OCI-LY3 (cell line): ENCODE results near the gene RPS6KA2.

Source experiments
- H2AFZ ChIP-seq: fragments of 200-600, 300-600 bp; shearing (Covaris generic); 2 replicates; pipeline ENCODE4 v1.6.0; 2014; ENCODE audit warnings: antibody characterized with exemption, low read depth, low read length
- H3K27ac ChIP-seq: fragments of 200-600, 300-600 bp; sonication (generic); 2 replicates; pipeline ENCODE4 v1.5.1; 2014; ENCODE audit warnings: mild to moderate bottlenecking, low read length, moderate library complexity, mixed read lengths
- H3K27me3 ChIP-seq: fragments of 200-600, 300-600 bp; sonication (generic); 2 replicates; pipeline ENCODE4 v1.6.1; 2014; ENCODE audit warnings: low read depth, low read length, mixed read lengths
- H3K36me3 ChIP-seq: fragments of 200-600, 300-600 bp; sonication (generic); replicated peaks from 2 replicates; pipeline ENCODE3; 2014; ENCODE audit warnings: low read depth, low read length, mixed read lengths
- H3K4me1 ChIP-seq: fragments of 300-600, 200-600 bp; sonication (generic); 2 replicates; pipeline ENCODE4 v1.6.1; 2014; ENCODE audit warnings: low read length, mixed read lengths
- H3K4me2 ChIP-seq: fragments of 200-600, 300-600 bp; sonication (generic); 2 replicates; pipeline ENCODE4 v1.6.1; 2014; ENCODE audit warnings: low read length, mixed read lengths
- H3K4me3 ChIP-seq: fragments of 300-600, 200-600 bp; sonication (generic); 2 replicates; pipeline ENCODE4 v1.5.1; 2014; ENCODE audit warnings: antibody characterized with exemption, mild to moderate bottlenecking, low read length, moderate library complexity
- H3K79me2 ChIP-seq: fragments of 300-600, 200-600 bp; shearing (Covaris generic); 2 replicates; pipeline ENCODE4 v1.6.1; 2014; ENCODE audit warnings: mild to moderate bottlenecking, low read length, mixed read lengths
- H3K9ac ChIP-seq: fragments of 300-600, 200-600 bp; shearing (Covaris generic); 2 replicates; pipeline ENCODE4 v1.6.0; 2014; ENCODE audit warnings: mild to moderate bottlenecking, low read length, moderate library complexity
- H3K9me3 ChIP-seq: fragments of 200-600, 300-600 bp; shearing (Covaris generic); 2 replicates; pipeline ENCODE4 v1.6.1; 2014; ENCODE audit warnings: low read length, mixed read lengths; ENCODE audit not compliant: insufficient read depth
- H4K20me1 ChIP-seq: fragments of 200-600, 300-600 bp; sonication (generic); 2 replicates; pipeline ENCODE4 v1.6.1; 2016; ENCODE audit warnings: low read length, mixed read lengths; ENCODE audit not compliant: insufficient read depth
- EZH2phosphoT487 ChIP-seq: fragments of 200-600 bp; shearing (Covaris generic); IDR thresholded peaks from 2 replicates; pipeline ENCODE4 v1.6.1; 2018; ENCODE audit warnings: antibody characterized with exemption, mixed run types, low read depth
- TF ChIP-seq, protein P1 (sequence below): fragments of 200-600, 300-600 bp; sonication (generic); IDR thresholded peaks from 2 replicates; pipeline ENCODE4 v1.5.1; 2014; ENCODE audit warnings: antibody characterized with exemption, low read length, low read depth

Gene RPS6KA2

DNA sequence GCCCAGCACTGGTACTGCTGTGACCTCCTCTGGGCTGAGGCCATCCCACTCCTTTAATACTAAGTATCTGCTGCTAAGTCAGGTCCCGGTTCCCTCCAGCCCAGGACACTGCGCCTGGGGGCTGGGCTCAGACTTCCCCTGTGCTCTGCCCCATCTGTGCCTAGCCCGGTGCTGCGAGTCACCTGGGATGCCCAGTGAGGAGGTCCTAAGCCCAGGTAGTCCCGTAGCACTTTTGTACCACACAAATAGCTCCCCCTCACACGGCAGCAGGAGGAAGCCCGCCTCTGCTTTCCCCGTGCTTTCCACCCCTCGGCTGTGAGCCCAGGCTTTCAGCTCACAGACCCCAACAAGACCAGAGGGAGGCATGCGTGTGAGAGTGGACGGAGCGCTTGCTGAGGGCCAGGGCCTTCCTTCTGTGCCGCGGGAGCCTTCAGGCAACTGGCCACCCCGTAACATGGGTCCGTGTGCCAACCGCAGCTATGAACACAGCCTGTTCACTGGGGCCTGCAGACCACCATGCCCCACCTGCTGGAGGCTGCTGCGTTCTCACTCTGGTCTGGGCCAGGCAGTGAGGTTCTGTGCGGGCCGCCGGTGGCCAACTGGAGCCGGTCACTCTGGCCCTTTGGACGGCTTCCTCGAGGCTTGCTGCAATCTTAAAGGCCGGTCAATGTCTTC is 164.5 kb downstream of the RPS6KA2 start:
- H3K79me2 ChIP-seq, result no peaks in the 10 kb centered on the region
- H3K36me3 ChIP-seq, result no peaks in the 10 kb centered on the region
- no peaks in the 10 kb centered on the region for H4K20me1 ChIP-seq
- H3K9me3 ChIP-seq, result no peaks in the 10 kb centered on the region
- no peak overlapping the region for H3K4me3 ChIP-seq
- H3K4me2 ChIP-seq, result no peak overlapping the region
- H2AFZ ChIP-seq, result no peak overlapping the region
- no peak overlapping the region for H3K27ac ChIP-seq
- H3K27me3 ChIP-seq, result no peaks in the 10 kb centered on the region
- H3K9ac ChIP-seq, result no peak overlapping the region
- TF ChIP-seq, protein P1, sequence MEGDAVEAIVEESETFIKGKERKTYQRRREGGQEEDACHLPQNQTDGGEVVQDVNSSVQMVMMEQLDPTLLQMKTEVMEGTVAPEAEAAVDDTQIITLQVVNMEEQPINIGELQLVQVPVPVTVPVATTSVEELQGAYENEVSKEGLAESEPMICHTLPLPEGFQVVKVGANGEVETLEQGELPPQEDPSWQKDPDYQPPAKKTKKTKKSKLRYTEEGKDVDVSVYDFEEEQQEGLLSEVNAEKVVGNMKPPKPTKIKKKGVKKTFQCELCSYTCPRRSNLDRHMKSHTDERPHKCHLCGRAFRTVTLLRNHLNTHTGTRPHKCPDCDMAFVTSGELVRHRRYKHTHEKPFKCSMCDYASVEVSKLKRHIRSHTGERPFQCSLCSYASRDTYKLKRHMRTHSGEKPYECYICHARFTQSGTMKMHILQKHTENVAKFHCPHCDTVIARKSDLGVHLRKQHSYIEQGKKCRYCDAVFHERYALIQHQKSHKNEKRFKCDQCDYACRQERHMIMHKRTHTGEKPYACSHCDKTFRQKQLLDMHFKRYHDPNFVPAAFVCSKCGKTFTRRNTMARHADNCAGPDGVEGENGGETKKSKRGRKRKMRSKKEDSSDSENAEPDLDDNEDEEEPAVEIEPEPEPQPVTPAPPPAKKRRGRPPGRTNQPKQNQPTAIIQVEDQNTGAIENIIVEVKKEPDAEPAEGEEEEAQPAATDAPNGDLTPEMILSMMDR, result no peak
- TF ChIP-seq EZH2phosphoT487, result no peak
- no peaks in the 10 kb centered on the region for H3K4me1 ChIP-seq

DNA sequence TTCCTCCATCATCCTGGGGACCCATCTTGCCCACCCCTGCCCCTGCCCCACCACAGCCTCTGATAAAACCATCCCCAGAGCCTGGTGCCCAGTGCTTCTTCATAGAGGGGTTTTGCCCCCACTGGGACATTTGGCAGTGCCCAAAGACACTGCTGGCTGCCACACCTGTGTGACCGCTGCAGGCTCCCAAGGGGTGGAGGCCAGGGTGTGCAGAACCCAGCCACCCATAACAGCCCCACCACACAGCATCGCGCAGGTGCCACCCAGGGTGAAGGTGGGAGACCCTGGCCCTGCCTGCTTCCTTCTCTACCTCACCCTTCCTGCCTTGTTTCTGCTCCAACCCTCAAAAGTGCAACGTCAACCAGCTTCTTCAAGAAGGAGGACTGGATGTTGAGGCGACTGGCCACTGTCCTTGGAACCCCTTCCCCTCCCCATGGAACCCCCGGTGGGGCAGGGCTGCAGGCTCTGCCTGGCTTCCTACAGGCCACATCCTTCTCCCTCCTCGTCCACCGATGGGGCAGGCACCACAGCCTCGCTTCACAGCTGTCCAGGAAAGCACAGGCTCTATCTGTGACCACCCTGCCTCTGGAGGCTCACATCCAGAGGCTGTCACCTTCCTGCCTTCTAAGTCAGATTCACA is 165.1 kb downstream of the RPS6KA2 start:
- H3K79me2 ChIP-seq, result no peaks in the 10 kb centered on the region
- H3K9me3 ChIP-seq, result no peaks in the 10 kb centered on the region
- no peak overlapping the region for H3K9ac ChIP-seq
- no peak overlapping the region for H3K27ac ChIP-seq
- H4K20me1 ChIP-seq, result no peaks in the 10 kb centered on the region
- no peak overlapping the region for H3K4me2 ChIP-seq
- TF ChIP-seq, protein P1, result no peak
- TF ChIP-seq EZH2phosphoT487, result no peak
- H3K27me3 ChIP-seq, result no peaks in the 10 kb centered on the region
- no peaks in the 10 kb centered on the region for H3K36me3 ChIP-seq
- H3K4me3 ChIP-seq, result no peak overlapping the region
- no peaks in the 10 kb centered on the region for H3K4me1 ChIP-seq
- no peak overlapping the region for H2AFZ ChIP-seq

DNA sequence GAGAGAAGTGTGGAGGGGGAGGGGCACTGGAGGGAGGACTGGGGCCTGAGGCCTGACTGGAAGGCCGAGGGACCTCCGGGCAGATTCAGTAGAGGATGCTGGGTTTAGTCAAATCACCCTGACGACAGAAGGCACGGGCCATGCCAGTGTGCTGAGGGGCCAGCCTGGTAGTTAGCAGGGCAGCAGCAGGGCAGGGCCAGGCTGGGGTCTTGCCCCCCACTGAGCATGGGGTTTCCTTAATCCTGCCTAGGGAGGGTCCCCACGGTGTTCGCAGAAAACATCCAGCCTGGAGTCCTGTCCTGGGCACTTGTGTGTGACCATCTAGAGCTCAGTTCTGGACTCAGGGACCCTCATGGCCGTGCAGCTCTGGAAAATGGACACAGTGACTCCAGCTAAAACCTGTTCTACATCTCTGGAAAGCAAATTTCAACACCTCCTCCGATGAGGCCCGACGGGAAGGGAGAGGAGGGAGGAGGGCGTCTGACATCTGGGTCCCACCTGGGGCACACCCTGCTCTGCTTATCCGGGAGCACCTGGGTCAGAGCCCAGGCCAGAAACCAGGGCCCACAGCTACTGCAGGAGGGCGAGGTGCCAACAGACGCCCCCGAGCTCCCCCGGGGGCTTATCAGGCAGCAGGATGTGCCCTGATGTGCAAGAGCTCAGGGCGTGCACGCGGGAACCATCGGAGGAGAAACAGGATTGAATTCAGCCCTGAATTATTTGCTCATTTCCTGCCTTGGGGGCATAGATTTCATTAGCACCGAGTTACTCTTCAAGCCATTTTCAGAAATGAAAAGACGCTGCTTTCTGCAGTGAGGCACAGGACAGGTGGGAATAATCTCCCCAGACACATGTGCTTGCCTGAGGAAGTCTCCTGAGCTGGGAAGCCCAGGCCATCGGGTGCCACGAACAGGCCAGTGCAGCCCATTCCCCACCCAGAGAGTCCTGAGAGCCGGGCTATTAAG is 166.3 kb downstream of the RPS6KA2 start:
- no peaks in the 10 kb centered on the region for H3K79me2 ChIP-seq
- no peaks in the 10 kb centered on the region for H4K20me1 ChIP-seq
- peaks cover 7% of the 10 kb centered on the region; the same call in 1 of the 2 replicates for H3K4me1 ChIP-seq
- H3K4me2 ChIP-seq, result no peak overlapping the region
- no peaks in the 10 kb centered on the region for H3K36me3 ChIP-seq
- H3K27me3 ChIP-seq, result no peaks in the 10 kb centered on the region
- TF ChIP-seq, protein P1, result no peak
- no peak for TF ChIP-seq EZH2phosphoT487
- H2AFZ ChIP-seq, result no peak overlapping the region
- H3K9me3 ChIP-seq, result no peaks in the 10 kb centered on the region
- H3K9ac ChIP-seq, result no peak overlapping the region
- H3K4me3 ChIP-seq, result no peak overlapping the region
- no peak overlapping the region for H3K27ac ChIP-seq

DNA sequence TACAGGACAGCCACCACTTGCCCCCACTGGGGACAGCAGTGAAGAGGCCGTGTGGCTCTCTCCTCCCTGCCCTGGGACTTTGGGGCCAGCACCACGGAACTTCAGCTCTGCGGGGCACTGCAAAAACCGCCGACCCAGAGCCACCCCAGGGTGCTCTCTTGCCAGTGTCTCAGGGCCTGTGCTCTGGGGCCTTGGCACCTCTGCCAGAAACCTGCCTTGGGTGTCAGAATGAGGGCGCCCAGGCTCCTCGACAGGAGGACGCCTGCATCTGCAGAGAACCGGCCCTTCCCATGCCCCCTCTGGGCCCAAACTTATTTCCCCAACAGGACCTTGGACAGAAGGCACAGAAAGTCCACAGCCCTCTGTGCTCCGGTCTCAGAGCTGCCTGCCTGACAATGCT is 167.1 kb downstream of the RPS6KA2 start:
- H3K36me3 ChIP-seq, result no peaks in the 10 kb centered on the region
- TF ChIP-seq, protein P1, result no peak
- TF ChIP-seq EZH2phosphoT487, result no peak
- H4K20me1 ChIP-seq, result no peaks in the 10 kb centered on the region
- H3K79me2 ChIP-seq, result no peaks in the 10 kb centered on the region
- H3K9ac ChIP-seq, result no peak overlapping the region
- no peak overlapping the region for H3K4me3 ChIP-seq
- no peaks in the 10 kb centered on the region for H3K9me3 ChIP-seq
- no peaks in the 10 kb centered on the region for H3K27me3 ChIP-seq
- H2AFZ ChIP-seq, result no peak overlapping the region
- H3K4me1 ChIP-seq, result peaks cover 7% of the 10 kb centered on the region; the same call in 1 of the 2 replicates
- H3K4me2 ChIP-seq, result no peak overlapping the region
- no peak overlapping the region for H3K27ac ChIP-seq
